NCI-H526 (cell line): ENCODE data around the gene PMS1.
"Not testable (repeated sequence)": the region's sequence is repeated elsewhere in the genome, so short reads cannot be mapped to it uniquely, and the experiment has no call there.

Experiments
- DNase-seq, 2 experiments: peaks; one replicate each; lab custom pipeline; 2025; lab: John Stamatoyannopoulos, UW

The PMS1 gene

GRCh38 chr2:189818249-189819038 lies 34.2 kb downstream of the PMS1 start:
- no peak for DNase-seq

DNA sequence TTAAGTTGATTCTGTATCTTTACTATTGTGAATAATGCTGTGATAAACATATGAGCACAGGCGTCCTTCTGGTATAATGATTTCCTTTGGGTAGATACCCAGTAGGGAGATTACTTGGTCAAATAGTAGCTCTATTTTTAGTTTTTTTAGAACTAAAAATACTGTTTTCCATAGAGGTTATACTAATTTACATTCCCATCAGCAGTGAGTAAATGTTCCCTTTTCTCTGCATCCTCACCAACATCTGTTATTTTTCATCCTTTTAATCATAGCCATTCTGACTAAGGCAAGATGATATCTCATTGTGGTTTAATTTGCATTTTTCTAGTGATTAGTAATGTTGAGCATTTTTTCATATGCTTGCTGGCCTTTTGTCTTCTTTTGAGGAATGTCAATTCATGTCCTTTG lies 35.1 kb downstream of the PMS1 start:
- no peak for DNase-seq

DNA sequence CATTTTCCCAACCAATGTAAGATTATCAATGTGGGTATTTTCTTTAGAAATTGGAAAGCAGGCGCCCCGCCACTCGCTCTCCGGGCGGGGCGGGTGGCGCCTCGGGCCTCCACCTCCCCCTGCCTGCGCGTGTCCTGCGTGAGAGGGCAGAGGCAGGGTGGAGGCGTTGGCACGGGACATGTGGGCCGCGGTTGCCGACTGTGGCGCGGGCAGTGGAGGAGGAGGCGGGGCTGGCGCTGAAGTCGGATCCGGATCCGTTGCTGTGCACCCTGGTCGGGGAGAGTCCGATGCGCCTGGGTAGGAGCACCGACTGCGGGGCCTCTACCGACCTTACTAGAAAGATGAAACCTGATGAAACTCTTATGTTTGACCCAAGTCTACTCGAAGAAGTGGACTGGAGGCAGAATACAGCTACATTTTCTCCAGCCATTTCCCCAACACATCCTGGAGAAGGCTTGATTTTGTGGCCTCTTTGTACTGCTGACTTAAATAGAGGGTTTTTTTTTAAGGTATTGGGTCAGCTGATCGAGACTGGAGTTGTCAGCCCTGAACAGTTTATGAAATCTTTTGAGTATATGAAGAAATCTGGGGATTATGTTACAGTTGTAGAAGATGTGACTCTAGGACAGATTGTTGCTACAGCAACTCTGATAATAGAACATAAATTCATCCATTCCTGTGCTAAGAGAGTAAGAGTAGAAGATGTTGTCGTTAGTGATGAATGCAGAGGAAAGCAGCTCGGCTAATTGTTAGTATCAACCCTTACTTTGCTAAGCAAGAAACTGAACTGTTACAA lies 37.9 kb downstream of the PMS1 start:
- no peak for DNase-seq

- no peak for DNase-seq
Observed at GRCh38 chr2:189824694-189825396, 40.6 kb downstream of the PMS1 start.

- DNase-seq = no peak
Observed at GRCh38 chr2:189826039-189826438, 41.8 kb downstream of the PMS1 start.

- no peak for DNase-seq
Observed at GRCh38 chr2:189829102-189829833, 45.0 kb downstream of the PMS1 start.

DNA sequence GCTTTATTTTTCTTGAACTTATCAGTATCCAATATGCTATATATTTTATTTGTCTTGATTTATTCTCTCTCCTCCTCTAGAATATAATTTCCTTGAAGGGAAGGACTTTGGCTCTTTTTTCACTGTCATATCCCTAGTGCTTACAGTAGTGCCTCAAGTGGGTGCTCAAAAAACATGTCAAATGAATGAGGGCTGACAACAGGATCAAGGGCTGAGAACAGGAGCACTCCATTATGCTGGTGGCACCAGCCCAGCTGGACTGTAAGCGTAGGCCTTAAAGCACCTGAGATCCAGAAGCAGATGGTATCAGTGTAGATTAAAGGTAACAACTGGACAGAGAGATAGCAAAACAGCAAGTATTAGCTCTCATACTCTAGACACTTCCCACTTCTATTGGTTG lies 46.3 kb downstream of the PMS1 start:
- DNase-seq = no peak

DNA sequence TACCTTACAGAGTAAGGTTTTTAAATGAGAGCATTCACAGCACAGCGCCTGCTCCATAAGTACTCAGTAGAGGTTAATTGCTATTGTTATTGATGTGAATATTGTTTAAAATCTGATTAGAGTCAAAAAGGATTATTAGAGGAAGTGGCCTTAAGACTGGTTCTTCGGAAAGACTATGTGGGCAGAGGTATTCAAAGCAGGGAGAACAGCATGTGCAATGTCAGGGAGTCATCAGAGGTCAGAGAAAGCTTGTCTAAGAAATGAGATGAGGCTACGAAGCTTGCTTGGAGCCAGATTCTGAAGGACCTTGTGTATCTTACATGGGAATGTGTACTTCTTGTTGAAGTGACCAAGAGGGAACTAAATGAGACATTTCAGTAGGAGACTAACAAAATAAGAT lies 49.8 kb downstream of the PMS1 start:
- DNase-seq = no peak

DNA sequence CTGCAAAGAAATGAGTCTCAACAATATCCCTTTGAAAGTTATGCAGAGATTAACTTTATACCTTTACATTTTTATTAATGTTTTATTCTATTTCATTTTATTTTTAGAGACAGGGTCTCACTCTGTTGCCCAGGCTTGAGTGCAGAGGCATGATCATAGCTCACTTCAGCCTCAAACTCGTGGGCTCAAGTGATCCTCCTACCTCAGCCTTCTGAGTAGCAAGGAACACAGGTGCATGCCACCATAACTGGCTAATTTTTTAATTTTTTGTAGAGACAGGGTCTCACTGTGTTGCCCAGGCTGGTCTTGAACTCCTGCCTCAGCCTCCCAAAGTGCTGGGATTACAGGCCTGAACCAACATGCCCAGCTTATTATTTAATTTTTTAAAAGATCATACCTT lies 50.4 kb downstream of the PMS1 start:
- not testable (repeated sequence) for DNase-seq

DNA sequence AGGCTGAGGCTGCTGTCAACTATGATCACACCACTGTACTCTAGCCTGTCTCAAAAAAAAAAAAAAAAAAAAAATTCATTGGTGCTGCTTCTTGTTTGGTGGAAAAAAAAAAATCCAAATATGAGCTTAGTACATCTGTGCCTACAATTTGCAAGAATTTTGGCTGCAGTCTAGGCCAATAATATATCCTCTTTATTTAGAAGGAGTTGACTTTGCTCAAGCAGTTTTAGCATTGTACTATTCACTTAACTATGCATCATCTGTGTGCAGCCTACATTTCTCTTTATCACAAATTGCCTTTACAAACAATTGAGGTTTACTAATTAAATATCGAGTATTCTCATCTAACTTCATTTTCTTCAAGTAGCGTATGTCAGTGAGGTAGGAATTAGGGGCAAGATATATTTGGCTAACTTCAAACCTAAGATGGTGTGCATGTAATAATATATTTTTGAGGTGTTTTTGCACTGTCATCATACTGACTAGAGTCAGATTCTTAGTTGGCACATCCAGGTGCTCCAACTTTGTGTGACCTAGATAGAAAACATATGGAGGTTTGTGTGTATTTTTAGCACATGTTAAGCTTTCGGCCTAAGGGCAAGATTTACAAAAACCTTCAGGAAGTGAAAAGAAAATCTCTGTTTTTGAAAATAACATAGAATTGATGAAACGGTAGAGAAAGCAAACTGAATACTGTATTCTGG lies 51.8 kb downstream of the PMS1 start:
- DNase-seq = no peak

DNA sequence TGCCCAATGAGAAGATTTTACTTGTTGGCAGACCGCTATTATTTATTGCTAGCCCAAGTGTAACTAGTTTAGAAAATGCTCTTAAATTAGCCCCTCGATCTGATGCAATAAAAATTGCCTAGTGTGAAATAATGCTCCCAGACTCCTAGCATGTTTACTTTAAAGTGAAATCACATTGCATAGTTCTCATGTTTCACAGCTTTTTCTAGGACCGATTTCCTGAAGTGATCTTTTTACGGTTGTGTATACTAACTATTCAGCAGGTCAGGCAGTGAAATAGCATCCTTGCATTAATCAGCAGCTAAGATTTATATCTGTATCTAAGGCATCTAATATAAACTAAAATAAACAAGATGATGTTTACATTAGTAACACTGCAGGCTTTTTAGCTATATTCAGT lies 52.4 kb downstream of the PMS1 start:
- no peak for DNase-seq

DNA sequence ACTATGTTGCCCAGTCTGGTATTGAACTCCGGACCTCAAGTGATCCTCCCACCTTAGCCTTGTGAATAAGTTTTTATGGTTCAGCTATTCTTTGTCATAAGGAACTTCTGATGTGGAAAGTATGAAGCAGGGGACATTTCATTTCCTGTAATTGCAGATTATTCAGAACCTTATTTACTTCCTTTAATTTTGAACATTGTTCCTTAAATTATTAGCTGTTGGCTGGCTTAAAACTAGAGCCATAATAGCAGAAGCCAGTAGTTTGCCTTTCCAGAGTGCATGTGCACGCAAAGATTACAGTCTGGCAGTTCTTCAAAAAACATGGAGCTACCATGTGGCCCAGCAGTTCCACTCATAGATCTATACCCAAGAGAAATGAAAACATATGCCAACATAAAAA lies 53.1 kb downstream of the PMS1 start:
- no peak for DNase-seq

DNA sequence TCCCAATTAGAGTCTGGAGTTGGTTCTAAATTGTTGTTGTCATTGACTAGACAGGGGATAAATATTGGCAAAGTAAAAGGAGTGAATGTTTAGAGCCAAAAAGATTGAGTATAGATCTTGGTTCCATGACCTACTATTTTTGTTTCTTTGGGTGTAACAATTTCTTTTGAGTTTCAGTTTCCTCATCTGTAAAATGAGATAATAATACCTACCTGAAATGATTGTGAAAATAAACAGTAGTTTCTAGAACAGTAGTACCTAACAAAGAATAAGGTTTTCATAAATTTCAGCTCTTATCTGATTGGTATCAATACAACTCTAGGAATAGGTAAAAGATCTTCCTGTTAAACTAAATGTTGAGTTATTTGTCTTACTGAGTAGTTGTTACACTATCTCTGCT lies 56.8 kb downstream of the PMS1 start:
- no peak for DNase-seq

GRCh38 chr2:189848276-189848675 lies 64.0 kb downstream of the PMS1 start:
- DNase-seq = no peak

DNA sequence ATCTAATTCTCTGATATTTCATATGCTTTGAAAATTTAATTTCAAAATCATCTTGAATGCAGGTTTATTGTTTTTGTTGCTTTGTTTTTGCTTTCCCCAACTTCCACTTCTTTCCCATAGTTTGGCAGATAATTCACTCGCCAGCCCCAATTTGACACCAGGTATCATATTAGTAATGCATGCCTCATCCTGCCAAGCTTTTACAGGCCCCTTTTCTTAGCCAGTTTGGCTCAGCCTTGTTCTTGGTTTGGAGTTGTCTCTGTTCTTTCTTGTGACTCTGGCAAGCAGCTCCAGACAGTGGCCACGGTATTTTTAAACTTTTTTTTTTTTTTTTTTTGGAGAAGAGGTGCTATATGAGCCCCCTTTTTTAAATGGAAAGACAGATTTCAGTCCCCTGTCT lies 65.3 kb downstream of the PMS1 start:
- DNase-seq = no peak

DNA sequence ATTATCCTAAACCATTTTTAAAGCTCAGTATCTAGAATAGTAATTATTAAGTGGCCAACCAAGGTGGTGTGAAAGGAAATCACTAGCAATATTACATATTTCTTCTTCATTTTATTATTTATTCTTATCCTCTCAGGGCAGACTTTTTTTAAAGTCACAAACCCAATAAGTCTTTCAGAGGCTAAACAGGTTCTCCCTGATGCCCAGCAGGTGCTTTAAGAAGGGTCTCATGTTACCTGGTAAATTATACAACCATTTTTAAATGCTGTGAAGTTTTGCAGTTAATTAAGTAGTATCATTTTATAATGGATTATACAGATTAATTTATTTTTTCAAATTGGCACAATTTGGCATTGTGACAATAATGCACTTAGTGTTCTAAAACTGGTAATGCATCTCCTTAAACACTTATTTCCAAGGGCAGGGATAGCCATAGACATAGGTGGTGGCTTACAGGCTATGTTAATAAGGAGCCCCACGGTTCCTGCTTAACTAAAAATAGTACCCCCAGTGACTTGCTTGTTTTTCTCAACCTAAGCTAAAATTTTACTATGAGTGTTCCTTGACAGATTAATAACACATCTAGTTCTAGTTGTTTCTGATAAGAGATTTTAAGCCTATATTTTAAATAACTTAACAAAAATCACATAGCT lies 67.0 kb downstream of the PMS1 start:
- DNase-seq = no peak

GRCh38 chr2:189854187-189854586 lies 69.9 kb downstream of the PMS1 start:
- DNase-seq = no peak

DNA sequence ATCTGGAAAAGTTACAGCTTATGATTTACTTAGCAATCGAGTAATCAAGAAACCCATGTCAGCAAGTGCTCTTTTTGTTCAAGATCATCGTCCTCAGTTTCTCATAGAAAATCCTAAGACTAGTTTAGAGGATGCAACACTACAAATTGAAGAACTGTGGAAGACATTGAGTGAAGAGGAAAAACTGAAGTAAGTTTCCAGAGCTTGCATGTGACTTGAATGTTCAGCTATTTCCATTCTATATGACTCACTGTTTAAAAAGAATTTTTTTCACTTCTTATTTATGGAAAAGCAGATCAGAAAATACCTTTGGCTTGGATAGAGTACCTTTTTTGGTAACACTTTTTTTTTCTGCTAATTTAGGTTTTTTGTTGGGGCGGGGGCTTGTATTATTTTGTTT lies 70.7 kb downstream of the PMS1 start:
- no peak for DNase-seq

DNA sequence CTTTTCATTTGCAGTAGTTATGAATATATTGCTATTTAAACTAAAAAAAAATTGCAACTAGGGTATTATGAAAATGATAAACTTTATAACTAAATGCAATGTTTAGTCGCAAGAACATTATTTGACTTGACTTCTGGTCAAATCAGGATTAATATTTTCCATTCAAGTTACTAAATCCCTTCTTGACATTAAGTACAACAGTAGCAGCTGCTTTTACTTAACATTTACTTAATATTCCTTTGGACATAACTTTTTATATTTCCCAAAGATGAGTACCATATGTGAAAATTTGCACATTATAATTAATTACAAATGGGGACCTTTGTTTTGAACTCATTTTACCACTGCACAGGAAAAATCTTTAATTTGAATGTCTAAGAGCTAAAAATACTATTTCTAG lies 74.0 kb downstream of the PMS1 start:
- no peak for DNase-seq

DNA sequence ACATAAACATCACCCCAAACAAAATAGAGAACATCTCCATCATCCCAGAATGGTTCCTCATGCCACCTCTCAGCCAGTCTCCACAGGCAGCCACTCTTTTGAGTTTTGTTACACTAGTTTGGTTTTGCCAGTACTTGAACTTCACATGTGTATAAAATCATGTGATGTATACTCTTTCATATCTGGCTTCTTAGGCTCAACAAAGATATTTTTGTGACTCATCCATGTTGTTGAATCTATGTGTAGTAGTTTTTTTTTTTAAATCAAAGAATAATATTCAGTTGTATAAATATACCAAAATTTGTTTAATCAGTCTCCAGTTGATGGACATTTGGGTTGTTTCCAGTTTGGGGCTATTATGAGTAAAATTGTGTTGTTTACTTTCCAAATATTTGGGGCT lies 75.9 kb downstream of the PMS1 start:
- no peak for DNase-seq

DNA sequence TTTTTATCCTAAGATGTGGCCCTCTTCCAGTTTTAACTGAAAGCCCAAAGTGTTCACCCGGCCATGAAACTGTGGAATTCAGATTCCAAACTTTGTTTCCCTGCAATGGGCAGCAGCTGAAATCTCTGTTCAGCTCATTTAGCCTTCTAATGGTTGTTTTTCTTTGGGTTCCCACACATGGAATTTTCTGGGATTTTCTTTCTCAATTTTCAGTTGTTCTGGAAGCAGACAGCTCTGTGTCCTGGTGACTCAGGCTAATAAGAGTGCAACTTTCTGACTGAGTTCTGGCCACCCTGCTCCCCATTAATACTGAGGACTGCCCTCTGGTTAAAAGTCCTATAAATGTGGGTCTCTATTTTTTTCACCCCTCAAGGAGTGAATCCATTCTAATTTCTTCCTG lies 78.5 kb downstream of the PMS1 start:
- DNase-seq = no peak
